Suppressor macrophage (primary cell): ENCODE measurements around the gene SMG5.
A peak's percentile ranks its signal among the peaks of the same experiment; 100 is the strongest.

Source experiments
- DNase-seq, 4 experiments: peaks; one replicate each; pipeline ENCODE4 v3.0.0-alpha.2; 2020 to 2022

Gene SMG5

DNA sequence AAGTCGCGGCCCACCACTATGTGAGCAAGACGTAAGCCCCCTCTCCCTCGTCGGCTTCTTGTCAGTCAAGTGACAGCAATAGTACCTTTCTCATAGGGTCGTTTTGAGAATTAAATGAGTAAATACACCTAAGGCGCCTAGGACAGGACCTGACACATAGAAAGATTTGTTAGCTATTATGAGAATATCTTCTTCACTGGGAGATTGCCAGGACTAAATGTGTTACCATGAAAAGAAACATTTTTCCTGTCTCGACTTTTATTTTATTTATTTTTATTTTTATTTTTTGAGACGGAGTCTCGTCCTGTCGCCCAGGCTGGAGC is 69.0 kb downstream of the SMG5 start:
- no peak for DNase-seq

DNA sequence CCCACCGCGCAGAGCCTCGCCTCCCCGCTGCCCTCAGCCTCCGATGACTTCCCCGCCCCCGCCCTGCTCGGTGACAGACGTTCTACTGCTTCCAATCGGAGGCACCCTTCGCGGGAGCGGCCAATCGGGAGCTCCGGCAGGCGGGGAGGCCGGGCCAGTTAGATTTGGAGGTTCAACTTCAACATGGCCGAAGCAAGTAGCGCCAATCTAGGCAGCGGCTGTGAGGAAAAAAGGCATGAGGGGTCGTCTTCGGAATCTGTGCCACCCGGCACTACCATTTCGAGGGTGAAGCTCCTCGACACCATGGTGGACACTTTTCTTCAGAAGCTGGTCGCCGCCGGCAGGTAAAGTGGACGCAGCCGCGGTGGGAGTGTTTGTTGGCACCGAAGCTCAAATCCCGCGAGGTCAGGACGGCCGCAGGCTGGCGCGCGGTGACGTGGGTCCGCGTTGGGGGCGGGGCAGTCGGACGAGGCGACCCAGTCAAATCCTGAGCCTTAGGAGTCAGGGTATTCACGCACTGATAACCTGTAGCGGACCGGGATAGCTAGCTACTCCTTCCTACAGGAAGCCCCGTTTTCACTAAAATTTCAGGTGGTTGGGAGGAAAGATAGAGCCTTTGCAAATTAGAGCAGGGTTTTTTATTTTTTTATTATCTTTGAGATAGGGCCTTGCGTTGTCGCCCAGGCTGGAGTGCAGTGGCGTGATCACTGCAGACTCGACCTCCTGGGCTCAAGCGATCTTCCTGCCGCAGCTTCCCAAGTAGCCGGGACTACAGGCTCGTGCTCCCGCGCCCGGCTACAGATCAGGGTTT is 69.6 kb downstream of the SMG5 start, which contains the start of gene PMF1:
Gene PMF1, plus strand, starts transcription at position 175 of the 811 bp plus-strand sequence. Its CDS starts 9 bp downstream, at position 184.
- peak; percentile 95 to 98 (median 98) for DNase-seq

DNA sequence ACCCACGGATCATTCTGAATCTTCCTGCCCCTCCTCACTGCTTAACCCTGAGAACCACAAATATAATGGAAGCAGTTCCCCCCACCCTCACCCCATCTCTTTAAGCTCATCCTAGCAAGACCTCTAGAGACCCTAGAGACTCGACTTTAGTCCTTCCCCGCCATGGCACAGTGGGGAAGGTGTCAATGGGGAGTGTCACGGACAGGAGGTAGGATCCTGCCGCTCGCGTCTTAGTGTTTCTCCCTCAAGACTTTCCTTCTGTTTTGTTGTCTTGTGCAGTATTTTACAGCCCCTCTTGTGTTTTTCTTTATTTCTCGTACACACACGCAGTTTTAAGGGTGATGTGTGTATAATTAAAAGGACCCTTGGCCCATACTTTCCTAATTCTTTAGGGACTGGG is 70.5 kb downstream of the SMG5 start:
- DNase-seq: no peak

DNA sequence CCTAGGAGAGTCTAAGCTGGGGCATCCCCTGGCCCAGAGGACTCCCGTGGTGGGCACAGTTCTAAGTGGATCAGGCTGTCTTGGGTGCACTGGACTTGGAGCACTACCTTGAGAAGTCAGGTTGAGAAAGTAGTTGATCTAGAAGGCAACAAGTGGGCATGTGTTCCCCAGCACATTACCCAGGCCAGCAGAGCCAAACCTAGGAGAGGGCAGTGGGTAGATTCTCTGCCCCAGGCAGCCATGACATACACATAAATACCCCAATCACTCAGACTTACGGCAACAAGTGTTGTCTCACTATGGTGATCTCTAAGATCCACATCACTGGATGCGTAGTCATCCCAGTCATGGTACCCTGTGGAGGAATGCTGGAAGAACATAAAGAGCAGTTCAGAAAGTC is 71.4 kb downstream of the SMG5 start:
- DNase-seq: no peak

DNA sequence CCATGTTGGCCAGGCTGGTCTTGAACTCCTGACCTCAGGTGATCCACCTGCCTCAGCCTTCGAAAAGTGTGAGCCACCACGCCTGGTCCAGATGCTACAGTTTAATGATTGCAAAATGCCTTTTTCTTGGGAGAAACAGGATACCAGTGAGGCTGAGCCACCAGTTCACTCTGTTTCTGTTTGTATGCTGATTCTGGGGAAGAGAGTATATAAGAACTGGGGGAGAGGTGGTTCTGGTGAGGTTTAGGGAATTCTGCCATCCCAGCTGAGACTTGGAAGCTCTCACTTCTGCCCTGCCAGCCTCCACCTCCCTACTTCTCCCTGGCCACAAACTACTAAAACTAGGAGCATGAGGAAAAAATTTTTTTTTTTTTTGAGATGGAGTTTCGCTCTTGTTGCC is 77.9 kb downstream of the SMG5 start:
- no peak for DNase-seq

DNA sequence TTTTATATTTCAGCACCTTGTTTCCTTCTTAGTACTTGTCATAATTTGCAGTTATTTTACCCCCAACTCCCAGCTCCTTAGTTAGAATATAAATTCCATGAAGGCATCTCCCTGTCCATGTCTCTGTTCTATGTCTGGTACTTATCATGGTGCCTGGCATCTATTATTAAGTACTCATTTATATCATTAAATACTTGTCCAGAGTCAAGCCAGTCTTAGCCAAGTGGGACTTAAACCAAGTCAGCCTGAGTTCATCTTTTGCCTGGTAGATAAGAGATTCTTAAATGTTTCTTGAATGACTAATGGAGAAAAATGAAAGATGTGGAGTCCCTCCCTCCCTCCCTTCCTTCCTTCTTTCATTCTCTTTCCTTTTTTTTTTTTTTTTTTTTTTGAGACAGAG is 79.3 kb downstream of the SMG5 start:
- DNase-seq: no peak

DNA sequence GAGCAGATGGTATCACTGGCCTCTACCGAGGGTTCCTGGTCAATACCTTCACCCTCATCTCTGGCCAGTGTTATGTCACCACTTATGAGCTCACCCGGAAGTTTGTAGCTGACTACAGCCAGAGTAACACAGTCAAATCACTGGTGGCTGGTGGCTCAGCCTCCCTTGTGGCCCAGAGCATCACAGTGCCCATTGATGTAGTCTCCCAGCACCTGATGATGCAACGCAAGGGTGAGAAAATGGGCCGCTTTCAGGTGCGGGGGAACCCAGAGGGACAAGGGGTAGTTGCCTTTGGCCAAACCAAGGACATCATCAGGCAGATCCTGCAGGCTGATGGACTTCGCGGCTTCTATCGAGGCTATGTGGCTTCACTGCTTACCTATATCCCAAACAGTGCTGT is 82.6 kb downstream of the SMG5 start:
- DNase-seq: no peak
